Measurements from ENCODE around the gene FOXO3.

GRCh38 chr6:108565091-108565766 is 4.5 kb downstream of the FOXO3 start:
- TF ChIP-seq EZH2 (IDR thresholded peaks at IDR 0.05; ENCODE audit: borderline replicate concordance, low read length) (no peak), CTCF (conservative IDR thresholded peaks at IDR 0.05 in 1 of 2, IDR thresholded peaks at IDR 0.05 in 1 of 2; ENCODE audit: extremely low read depth in 1 of 2, insufficient read depth in 1 of 2, low read depth in 1 of 2, low read length in 2 of 2) (no peak)

All from mammary epithelial cell (primary cell).